IMR-90 (cell line): ENCODE results near the gene GNAT1. TPM values are rescaled to one million over a fixed set of nuclear protein-coding genes. Genes with fewer than 3 reads are reported as not detected.

Experiments used
- MAFK ChIP-seq: IDR thresholded peaks from 2 replicates; pipeline ENCODE4 v1.6.1; 2012; ENCODE audit warnings: low read depth, low read length, improper control_type of control experiment
- RAD21 ChIP-seq: IDR thresholded peaks from 2 replicates; pipeline ENCODE4 v1.6.1; 2012; ENCODE audit warnings: low read length, improper control_type of control experiment
- RFX5 ChIP-seq: IDR thresholded peaks from 2 replicates; pipeline ENCODE4 v1.8.0; 2012; ENCODE audit warnings: low read depth, mild to moderate bottlenecking, low read length, moderate library complexity
- polyA plus RNA-seq, 3 experiments: library from polyadenylated mRNA; depleted of rRNA; stranded (reverse); fragments of >200 nt; gene quantifications; 2 replicates each; pipeline ENCODE4 v1.2.3, GENCODE V29; 2012; ENCODE audit warnings: low replicate concordance in 1 of 3
- total RNA-seq: library from RNA; depleted of rRNA; stranded (reverse); fragments of >200 nt; gene quantifications from 2 replicates; pipeline ENCODE4 v1.2.3, GENCODE V29; 2012

GNAT1 gene
- total and polyA plus RNA-seq, 2 of the 4 experiments (the other 2 are of a cell fraction) = not detected

DNA sequence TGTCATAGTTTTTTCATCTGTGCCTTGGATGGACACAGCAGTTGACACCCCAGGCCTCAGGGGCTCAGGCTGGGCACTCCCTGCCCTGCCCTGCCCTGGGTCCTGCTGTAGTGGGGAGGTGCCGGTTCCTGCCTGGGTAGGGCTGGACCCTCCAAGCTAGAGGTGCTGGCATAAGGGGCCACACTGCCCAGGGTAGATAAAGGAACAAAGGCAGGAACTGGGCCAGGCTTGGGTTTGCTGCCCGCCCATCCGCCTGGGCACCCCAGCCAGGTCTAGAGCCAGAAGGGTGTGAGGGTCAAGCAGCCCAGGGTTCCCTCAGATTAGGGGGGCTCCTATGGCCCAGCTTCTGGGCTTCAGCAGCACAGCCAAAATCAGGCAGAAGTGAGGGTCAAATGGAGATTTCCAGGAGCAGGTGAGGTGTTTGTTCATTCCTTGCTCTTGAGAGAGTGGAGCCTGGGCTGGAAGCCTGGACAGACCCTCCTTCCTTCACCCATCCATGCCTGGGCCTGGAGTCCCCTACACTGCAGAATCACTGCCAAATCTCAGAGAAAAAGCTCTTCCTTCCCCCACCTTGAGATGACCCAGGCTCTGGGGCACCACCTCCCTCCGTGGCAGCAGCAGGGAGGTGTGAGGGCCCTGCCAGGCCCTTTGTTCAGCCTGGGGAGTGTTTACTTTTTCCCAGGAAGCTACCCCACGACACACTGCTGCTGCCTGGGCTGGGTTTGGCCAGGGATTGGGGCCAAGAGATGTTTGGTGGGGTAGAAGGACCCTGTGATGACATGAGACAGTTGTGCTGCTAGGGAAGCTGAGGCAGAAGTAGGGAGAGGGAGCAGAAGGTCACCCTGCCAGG is 29.2 kb upstream of the GNAT1 start (continued):
- no peak for TF ChIP-seq MAFK
- no peak for TF ChIP-seq RFX5
- no peak for TF ChIP-seq RAD21
